Cardiac muscle cell (in vitro differentiated cells and primary cell): ENCODE data around the gene MFSD12. TPM values are rescaled to one million over a fixed set of nuclear protein-coding genes. Genes with fewer than 3 reads are reported as not detected.

Experiments used
- DNase-seq, 2 donors: peaks; one replicate each; pipeline versions ENCODE4 v3.0.0 to v3.0.0-alpha.2; 2010 to 2017; ENCODE audit warnings: low read depth in 1 of 2, low spot score in 1 of 2
- H3K27ac ChIP-seq: fragments of 200-600 bp; sonication (generic); 2 replicates; pipeline ENCODE4 v1.5.1; 2016
- H3K27me3 ChIP-seq: fragments of 200-600 bp; sonication (generic); 2 replicates; pipeline ENCODE4 v1.6.0; 2016; ENCODE audit warnings: control low read depth
- H3K36me3 ChIP-seq: fragments of 200-600 bp; sonication (generic); 2 replicates; pipeline ENCODE4 v1.5.1; 2016; ENCODE audit warnings: control low read depth
- H3K4me1 ChIP-seq: fragments of 200-600 bp; sonication (generic); 2 replicates; pipeline ENCODE4 v1.8.1; 2017; ENCODE audit warnings: low read depth, mild to moderate bottlenecking, mixed run types
- H3K4me3 ChIP-seq: fragments of 200-600 bp; sonication (generic); 2 replicates; pipeline ENCODE4 v1.5.1; 2016; ENCODE audit warnings: mild to moderate bottlenecking
- H3K9me3 ChIP-seq: fragments of 200-600 bp; sonication (generic); 2 replicates; pipeline ENCODE4 v1.5.1; 2017; ENCODE audit warnings: low read depth, mild to moderate bottlenecking, control low read depth
- polyA plus RNA-seq: library from polyadenylated mRNA; unstranded; fragments of >200 nt; fragmentation: Nextera tagmentation; extraction: Ambion mirVana; gene quantifications from 2 replicates; pipeline ENCODE4 v1.2.1, GENCODE V29; 2016
- total RNA-seq: library from RNA; depleted of rRNA; stranded (reverse); fragments of >200 nt; gene quantifications from 2 replicates; pipeline ENCODE4 v1.2.3, GENCODE V29; 2016
- TF ChIP-seq, protein P1 (sequence below): IDR thresholded peaks from 2 replicates; pipeline ENCODE4 v1.5.1; 2012; ENCODE audit warnings: low read depth, mild to moderate bottlenecking, low read length

Gene MFSD12
- total and polyA plus RNA-seq, 2 experiments from 2014 or later: 71.8 to 89.0 TPM

GRCh38 chr19:3595521-3596061, 38.2 kb upstream of the MFSD12 start:
- Histone ChIP-seq H3K4me3 (no peak overlapping the region), H3K4me1 (no peaks in the 10 kb centered on the region), H3K27me3 (peaks cover 9% of the 10 kb centered on the region), H3K27ac (no peak overlapping the region), H3K9me3 (no peaks in the 10 kb centered on the region), H3K36me3 (no peaks in the 10 kb centered on the region)
- DNase-seq: no peak
- TF ChIP-seq, protein P1, sequence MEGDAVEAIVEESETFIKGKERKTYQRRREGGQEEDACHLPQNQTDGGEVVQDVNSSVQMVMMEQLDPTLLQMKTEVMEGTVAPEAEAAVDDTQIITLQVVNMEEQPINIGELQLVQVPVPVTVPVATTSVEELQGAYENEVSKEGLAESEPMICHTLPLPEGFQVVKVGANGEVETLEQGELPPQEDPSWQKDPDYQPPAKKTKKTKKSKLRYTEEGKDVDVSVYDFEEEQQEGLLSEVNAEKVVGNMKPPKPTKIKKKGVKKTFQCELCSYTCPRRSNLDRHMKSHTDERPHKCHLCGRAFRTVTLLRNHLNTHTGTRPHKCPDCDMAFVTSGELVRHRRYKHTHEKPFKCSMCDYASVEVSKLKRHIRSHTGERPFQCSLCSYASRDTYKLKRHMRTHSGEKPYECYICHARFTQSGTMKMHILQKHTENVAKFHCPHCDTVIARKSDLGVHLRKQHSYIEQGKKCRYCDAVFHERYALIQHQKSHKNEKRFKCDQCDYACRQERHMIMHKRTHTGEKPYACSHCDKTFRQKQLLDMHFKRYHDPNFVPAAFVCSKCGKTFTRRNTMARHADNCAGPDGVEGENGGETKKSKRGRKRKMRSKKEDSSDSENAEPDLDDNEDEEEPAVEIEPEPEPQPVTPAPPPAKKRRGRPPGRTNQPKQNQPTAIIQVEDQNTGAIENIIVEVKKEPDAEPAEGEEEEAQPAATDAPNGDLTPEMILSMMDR: no peak

DNA sequence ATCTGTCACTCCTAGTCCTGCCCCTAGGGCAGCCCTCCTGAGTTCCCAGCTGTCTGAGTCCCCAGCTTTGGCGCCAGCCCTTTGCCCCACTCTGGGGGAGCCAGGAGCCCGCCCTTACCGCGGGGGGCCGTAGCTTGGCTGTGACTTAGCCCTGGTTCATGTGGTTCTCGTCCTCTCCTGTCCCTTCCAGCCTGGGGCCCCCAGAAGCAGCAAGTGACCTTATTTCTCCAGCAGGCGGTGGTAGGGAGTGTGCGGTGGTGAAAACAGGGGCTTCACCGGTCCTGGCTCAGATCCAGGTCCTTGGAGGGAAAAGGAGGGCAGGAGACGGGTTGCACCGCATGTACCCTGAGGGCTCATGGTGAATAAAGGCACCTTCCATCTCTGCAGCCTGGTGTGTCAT, 35.8 kb upstream of the MFSD12 start:
- Histone ChIP-seq H3K4me1 (no peaks in the 10 kb centered on the region), H3K27me3 (peaks cover 9% of the 10 kb centered on the region), H3K36me3 (no peaks in the 10 kb centered on the region), H3K9me3 (no peaks in the 10 kb centered on the region), H3K4me3 (no peak overlapping the region), H3K27ac (no peak overlapping the region)
- TF ChIP-seq, protein P1: no peak
- no peak for DNase-seq

DNA sequence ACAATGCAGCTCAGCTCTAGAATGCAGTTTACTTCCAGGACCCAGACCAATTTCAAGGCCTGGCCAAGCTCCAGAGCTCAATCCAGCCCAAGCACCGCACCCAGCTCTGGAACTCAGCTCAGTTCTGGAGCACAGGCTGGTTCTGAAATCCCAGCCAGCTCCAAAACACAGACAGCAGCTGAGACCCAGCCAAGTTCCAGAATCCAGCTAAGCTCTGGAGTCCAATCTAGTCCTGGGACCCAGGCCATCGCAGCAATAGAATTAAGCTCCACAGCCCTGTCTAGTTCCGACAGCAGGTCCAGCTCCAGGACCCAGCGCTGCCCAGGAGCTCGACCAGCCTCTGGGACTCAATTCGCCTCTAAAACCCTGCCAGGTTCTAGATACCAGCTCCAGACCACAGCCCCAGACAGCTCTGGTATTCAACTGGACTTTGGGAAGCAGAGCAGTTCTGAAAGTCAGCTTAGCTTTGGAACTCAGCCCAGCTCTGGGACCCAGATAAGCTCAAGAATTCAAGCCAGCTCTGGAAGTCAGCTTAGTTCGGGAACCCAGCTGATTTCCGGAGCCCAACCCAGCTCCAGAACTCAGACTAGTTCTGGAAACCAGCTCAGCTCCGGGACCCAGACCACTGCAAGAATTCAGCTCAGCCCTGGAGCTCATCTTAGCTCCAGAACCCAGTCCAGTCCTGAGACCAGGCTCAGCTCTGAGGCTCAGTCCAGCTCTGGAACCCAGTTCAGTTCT, 34.7 kb upstream of the MFSD12 start:
- Histone ChIP-seq H3K4me3 (no peak overlapping the region), H3K4me1 (no peaks in the 10 kb centered on the region), H3K36me3 (no peaks in the 10 kb centered on the region), H3K27me3 (peaks cover 10% of the 10 kb centered on the region), H3K27ac (no peak overlapping the region), H3K9me3 (no peaks in the 10 kb centered on the region)
- peak in 1 of 2 donors; percentile 40 for DNase-seq
- TF ChIP-seq, protein P1: no peak

DNA sequence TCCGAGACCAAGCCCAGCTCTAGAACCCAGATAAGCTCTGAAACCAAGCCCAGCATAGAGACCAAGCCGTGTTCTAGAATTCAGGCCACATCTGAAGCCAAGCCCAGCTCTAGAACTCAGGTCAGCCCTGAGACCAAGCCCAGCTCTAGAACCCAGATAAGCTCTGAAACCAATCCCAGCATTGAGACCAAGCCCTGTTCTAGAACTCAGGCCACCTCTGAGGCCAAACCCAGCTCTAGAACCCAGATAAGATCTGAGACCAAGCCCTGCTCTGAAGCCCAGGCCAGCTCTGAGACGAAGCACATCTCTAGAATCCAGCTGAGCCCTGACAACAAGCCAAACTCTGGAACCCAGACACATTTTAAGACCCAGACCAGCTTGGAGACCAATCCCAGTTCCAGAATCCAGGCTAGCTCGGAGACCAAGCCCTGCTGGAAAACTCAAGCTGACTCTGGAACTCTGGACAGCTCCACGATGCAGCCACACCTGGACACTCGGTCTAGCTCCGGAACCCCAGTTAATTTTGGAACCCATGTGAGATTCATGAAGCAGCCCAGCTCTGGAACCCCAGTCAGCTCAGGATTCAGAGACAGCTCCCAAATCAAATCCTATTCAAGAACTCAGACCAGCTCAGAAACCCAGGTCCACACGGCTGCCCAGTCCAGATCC, 33.7 kb upstream of the MFSD12 start:
- H3K4me1 ChIP-seq: no peaks in the 10 kb centered on the region
- no peaks in the 10 kb centered on the region for H3K36me3 ChIP-seq
- H3K4me3 ChIP-seq: no peak overlapping the region
- H3K27ac ChIP-seq: no peak overlapping the region
- H3K9me3 ChIP-seq: no peaks in the 10 kb centered on the region
- TF ChIP-seq, protein P1: no peak
- peaks cover 19% of the 10 kb centered on the region for H3K27me3 ChIP-seq
- DNase-seq: no peak

GRCh38 chr19:3589949-3590348, 32.6 kb upstream of the MFSD12 start:
- no peak for DNase-seq
- Histone ChIP-seq H3K27me3 (peaks cover 30% of the 10 kb centered on the region), H3K36me3 (no peaks in the 10 kb centered on the region), H3K4me3 (no peak overlapping the region), H3K9me3 (no peaks in the 10 kb centered on the region), H3K27ac (no peak overlapping the region), H3K4me1 (no peaks in the 10 kb centered on the region)
- TF ChIP-seq, protein P1: no peak
